Camera-type eye (tissue), 1 donor: ENCODE results near the gene TRIM15. TPM values are rescaled to one million over a fixed set of nuclear protein-coding genes. Genes with fewer than 3 reads are reported as not detected.

Experiments
- total RNA-seq: library from RNA; depleted of rRNA; stranded (reverse); fragments of >200 nt; gene quantifications from one replicate; pipeline ENCODE4 v1.2.3, GENCODE V29; 2014

The TRIM15 gene
- not detected for total RNA-seq

DNA sequence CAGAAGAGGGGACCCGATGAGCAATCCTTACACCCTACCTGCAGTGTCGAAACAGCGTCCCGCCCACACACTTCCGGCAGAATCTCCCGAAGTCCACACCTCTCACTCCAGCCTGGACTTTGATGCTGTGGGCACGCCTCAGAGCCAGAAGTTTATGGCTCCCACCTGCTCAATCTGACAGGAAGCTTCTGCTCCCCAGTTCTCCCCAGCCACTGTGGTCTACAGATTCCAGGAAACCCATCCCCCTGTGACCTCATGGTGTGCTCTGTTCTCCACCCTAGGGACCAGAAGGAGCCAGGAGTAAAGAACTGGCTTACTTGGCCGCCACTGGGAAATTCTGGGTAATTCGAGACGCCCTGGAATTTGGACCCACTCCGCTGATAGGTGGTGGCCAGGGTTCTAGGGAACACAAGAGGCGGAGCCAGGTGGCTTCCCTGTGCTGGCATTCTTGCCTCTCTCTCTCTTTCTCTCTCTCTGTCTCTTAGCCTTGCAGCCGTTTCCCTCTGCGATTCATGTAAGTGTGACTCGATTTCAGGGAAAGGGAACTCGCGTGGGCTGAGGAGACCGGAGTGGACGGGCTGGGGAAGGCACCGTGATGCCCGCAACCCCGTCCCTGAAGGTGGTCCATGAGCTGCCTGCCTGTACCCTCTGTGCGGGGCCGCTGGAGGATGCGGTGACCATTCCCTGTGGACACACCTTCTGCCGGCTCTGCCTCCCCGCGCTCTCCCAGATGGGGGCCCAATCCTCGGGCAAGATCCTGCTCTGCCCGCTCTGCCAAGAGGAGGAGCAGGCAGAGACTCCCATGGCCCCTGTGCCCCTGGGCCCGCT lies at the start of gene TRIM15:
Gene TRIM15, plus strand, starts transcription at position 457 of the 828 bp plus-strand sequence. Its CDS starts 139 bp downstream, at position 596.

GRCh38 chr6:30135757-30136156 lies 27.6 kb upstream of the TRIM15 start, which contains the start of gene TRIM40:
TSS of gene TRIM40 (plus strand) at chr6:30136140. CDS start at chr6:30137037, 897 bp downstream.

GRCh38 chr6:30160785-30161531 lies 2.4 kb upstream of the TRIM15 start, which contains the start of gene TRIM10:
TSS of gene TRIM10 (minus strand) at chr6:30161211. CDS start at chr6:30160858, 353 bp downstream.

DNA sequence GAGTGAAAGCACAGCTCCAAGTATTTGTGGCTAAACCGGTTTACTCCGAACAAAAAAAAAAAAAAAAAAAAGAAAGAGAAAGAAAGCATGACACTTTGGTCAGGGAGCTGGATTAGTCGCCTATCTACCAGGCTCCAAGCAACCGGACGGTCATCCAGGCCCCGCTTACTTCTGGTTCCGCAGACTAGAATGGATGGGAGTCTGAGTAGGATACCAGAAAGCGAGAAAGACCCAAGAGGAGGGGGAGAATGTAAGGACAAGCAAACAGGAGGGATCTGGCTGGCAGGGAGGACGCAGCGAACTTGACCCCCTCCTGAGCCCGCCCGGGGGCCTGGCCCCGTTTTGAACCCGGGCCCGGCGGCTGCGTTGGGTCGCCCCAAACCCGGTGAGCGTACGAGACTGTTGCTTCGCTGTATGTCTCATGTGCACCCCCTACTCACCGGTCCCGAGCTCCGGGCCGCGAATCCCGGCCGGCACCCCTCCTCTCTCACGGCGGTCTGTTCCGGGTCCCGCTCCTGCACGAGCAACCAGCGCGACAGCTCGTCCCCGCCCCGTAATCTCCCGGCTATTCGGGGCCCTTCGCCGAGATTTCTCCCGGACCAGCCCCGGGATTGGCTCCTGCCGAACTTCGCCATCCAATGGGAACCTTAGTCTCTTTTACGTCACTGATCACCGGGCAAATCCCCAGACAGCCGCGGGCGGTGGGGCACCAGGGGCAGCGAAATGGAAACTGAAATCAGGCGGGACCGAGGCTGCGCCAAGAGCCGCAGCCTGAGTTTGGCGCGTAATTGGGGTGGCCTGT lies 49.7 kb downstream of the TRIM15 start, which contains the start of gene TRIM26:
Gene TRIM26, minus strand, starts transcription at position 542 of the 802 bp plus-strand sequence. CDS start 14,303 bp downstream, outside the sequence.

Other genes starting within 250 kb of the TRIM15 start
- gene HLA-A, start 221.0 kb upstream of the TRIM15 start, total RNA-seq, result 112 TPM
- gene POLR1H, start 102.3 kb upstream of the TRIM15 start, total RNA-seq, result 17.3 TPM
- 19.2 TPM for gene PPP1R11, start 96.3 kb upstream of the TRIM15 start, total RNA-seq
- gene RNF39, start 87.8 kb upstream of the TRIM15 start, total RNA-seq, result 0.22 TPM
- not detected for gene TRIM31, start 50.5 kb upstream of the TRIM15 start, total RNA-seq
- not detected for gene TRIM40, start 27.4 kb upstream of the TRIM15 start, total RNA-seq
- gene TRIM10, start 2.3 kb upstream of the TRIM15 start, total RNA-seq, result 1.0 TPM
- 39.6 TPM for gene TRIM26, start 49.9 kb downstream of the TRIM15 start, total RNA-seq
- 11.2 TPM for gene TRIM39, start 163.4 kb downstream of the TRIM15 start, total RNA-seq
- gene RPP21, start 181.6 kb downstream of the TRIM15 start, total RNA-seq, result 24.8 TPM